HEK293T (cell line): Measurements from ENCODE around the gene TBC1D13.
"Not testable (repeated sequence)": the region's sequence is repeated elsewhere in the genome, so short reads cannot be mapped to it uniquely, and the experiment has no call there.

Experiments used
- BHLHE40 ChIP-seq: fragments of 450-650 bp; IDR thresholded peaks from 2 replicates; pipeline ENCODE4 v1.6.1; 2016; ENCODE audit warnings: mild to moderate bottlenecking, moderate library complexity, borderline replicate concordance
- FOXK2 ChIP-seq: fragments of 450-650 bp; IDR thresholded peaks from 2 replicates; pipeline ENCODE4 v1.6.1; 2016; ENCODE audit warnings: mild to moderate bottlenecking
- FOXM1 ChIP-seq: fragments of 450-650 bp; IDR thresholded peaks from 2 replicates; pipeline ENCODE4 v1.6.1; 2017; ENCODE audit warnings: mild to moderate bottlenecking, borderline replicate concordance
- SP1 ChIP-seq: fragments of 450-650 bp; IDR thresholded peaks from 2 replicates; pipeline ENCODE4 v1.6.1; 2017
- SUZ12 ChIP-seq: fragments of 450-650 bp; IDR thresholded peaks from 2 replicates; pipeline ENCODE4 v1.6.1; 2016; ENCODE audit warnings: mild to moderate bottlenecking
- TF ChIP-seq, protein P1 (sequence below): fragments of 450-650 bp; IDR thresholded peaks from 2 replicates; pipeline ENCODE4 v1.6.1; 2016

DNA sequence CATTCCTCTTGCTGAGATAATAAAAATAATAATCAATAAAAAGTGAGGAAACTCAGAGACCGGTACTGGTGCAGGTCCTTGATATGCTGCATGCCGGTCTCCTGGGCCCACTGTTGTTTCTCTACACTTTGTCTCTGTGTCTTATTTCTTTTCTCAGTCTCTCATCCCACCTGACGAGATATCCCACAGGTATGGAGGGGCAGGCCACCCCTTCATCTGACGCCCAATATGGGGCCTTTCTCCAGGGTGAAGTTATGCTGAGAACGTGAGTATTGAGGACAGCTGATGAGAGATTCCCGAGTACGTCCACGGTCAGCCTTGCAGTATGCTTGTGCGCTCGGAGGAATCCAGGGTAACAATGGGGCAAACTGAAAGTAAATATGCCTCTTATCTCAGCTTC lies 64.0 kb downstream of the TBC1D13 start:
- TF ChIP-seq FOXM1, SUZ12, SP1, BHLHE40, FOXK2: not testable (repeated sequence)
- TF ChIP-seq, protein P1, sequence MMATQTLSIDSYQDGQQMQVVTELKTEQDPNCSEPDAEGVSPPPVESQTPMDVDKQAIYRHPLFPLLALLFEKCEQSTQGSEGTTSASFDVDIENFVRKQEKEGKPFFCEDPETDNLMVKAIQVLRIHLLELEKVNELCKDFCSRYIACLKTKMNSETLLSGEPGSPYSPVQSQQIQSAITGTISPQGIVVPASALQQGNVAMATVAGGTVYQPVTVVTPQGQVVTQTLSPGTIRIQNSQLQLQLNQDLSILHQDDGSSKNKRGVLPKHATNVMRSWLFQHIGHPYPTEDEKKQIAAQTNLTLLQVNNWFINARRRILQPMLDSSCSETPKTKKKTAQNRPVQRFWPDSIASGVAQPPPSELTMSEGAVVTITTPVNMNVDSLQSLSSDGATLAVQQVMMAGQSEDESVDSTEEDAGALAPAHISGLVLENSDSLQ = not testable (repeated sequence)
